Mucosa of stomach (tissue), 1 donor: ENCODE results near the gene HOXB7.
A peak's percentile ranks its signal among the peaks of the same experiment; 100 is the strongest.

ENCODE experiments used
- H3K27me3 ChIP-seq: one replicate; pipeline ENCODE4 v1.7.0; 2013; ENCODE audit warnings: mild to moderate bottlenecking, low read length; ENCODE audit not compliant: control insufficient read depth, insufficient read depth
- H3K36me3 ChIP-seq: one replicate; pipeline ENCODE4 v1.7.0; 2013; ENCODE audit warnings: low read length; ENCODE audit not compliant: control insufficient read depth, insufficient read depth
- H3K4me1 ChIP-seq: one replicate; pipeline ENCODE4 v1.7.0; 2013; ENCODE audit warnings: mild to moderate bottlenecking, low read length; ENCODE audit not compliant: control insufficient read depth, insufficient read depth
- H3K4me3 ChIP-seq: one replicate; pipeline ENCODE4 v1.7.0; 2013; ENCODE audit warnings: low read length
- H3K9ac ChIP-seq: one replicate; pipeline ENCODE4 v1.7.0; 2013; ENCODE audit warnings: mild to moderate bottlenecking, low read length, moderate library complexity
- H3K9me3 ChIP-seq: one replicate; pipeline ENCODE4 v1.7.0; 2013; ENCODE audit warnings: mild to moderate bottlenecking, low read length, moderate library complexity; ENCODE audit not compliant: control insufficient read depth
- donor health status: Pancreatic carcinoma.

The HOXB7 gene

GRCh38 chr17:48592057-48592514 lies 18.7 kb downstream of the HOXB7 start:
- Histone ChIP-seq H3K4me3 (no peak overlapping the region), H3K4me1 (peaks cover 16% of the 10 kb centered on the region), H3K9me3 (no peaks in the 10 kb centered on the region), H3K36me3 (no peaks in the 10 kb centered on the region), H3K9ac (peak overlapping the region; percentile 5), H3K27me3 (peaks cover 95% of the 10 kb centered on the region)

DNA sequence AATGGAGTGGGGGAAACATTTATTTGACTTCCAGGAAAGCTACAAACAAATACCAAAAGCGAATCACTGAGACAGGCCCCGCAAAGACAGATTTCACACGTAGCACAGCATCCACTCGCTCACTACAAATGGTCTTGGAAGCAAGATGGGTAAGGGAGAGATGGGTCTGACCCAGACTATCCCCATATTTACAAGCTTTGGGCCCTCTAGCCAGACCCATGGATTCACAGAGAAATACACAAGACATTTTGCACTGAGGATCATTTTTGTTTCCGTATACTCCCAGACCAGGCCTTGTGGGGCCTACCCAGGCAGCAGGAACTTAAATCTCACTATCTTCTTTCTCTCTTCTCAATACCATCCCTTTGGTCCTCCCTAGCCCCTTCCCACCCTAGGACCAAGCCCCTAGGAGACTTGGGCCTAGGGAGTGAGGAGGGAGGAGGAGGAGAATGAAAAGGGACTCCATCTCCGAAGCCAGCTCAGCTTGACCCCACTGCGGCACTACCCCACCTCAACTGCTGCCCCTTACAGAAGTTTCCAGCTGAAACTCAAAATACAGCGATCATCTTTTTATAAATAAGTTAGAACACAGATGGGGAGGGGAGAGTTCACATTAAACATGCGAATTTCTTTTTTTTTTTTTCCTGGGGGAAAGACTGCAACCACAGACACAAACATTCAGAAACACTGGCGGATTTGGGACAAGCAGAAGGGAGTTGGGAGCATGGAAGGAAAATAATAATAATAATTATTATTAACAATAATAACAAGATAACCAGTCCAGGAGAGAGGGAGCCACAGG lies 19.4 kb downstream of the HOXB7 start:
- Histone ChIP-seq H3K4me3 (no peak overlapping the region), H3K4me1 (peaks cover 13% of the 10 kb centered on the region), H3K9ac (peak overlapping the region; percentile 5), H3K9me3 (no peaks in the 10 kb centered on the region), H3K36me3 (no peaks in the 10 kb centered on the region), H3K27me3 (peaks cover 95% of the 10 kb centered on the region)

GRCh38 chr17:48590607-48591161 lies 20.1 kb downstream of the HOXB7 start:
- H3K4me1 ChIP-seq: peaks cover 13% of the 10 kb centered on the region
- peak overlapping the region; percentile 54 for H3K9ac ChIP-seq
- H3K9me3 ChIP-seq: no peaks in the 10 kb centered on the region
- peaks cover 95% of the 10 kb centered on the region for H3K27me3 ChIP-seq
- no peaks in the 10 kb centered on the region for H3K36me3 ChIP-seq
- H3K4me3 ChIP-seq: no peak overlapping the region

- H3K27me3 ChIP-seq: peaks cover 95% of the 10 kb centered on the region
- peaks cover 12% of the 10 kb centered on the region for H3K4me1 ChIP-seq
- no peaks in the 10 kb centered on the region for H3K36me3 ChIP-seq
- no peaks in the 10 kb centered on the region for H3K9me3 ChIP-seq
- no peak within 1 kb of the TSS for H3K4me3 ChIP-seq
- H3K9ac ChIP-seq: peak within 1 kb of the TSS; percentile 54
Measured at GRCh38 chr17:48589831-48590606, 20.8 kb downstream of the HOXB7 start, which contains the start of gene HOXB3. Gene HOXB3 (minus strand): TSS chr17:48590241. CDS start chr17:48552474, 37,767 bp downstream.

DNA sequence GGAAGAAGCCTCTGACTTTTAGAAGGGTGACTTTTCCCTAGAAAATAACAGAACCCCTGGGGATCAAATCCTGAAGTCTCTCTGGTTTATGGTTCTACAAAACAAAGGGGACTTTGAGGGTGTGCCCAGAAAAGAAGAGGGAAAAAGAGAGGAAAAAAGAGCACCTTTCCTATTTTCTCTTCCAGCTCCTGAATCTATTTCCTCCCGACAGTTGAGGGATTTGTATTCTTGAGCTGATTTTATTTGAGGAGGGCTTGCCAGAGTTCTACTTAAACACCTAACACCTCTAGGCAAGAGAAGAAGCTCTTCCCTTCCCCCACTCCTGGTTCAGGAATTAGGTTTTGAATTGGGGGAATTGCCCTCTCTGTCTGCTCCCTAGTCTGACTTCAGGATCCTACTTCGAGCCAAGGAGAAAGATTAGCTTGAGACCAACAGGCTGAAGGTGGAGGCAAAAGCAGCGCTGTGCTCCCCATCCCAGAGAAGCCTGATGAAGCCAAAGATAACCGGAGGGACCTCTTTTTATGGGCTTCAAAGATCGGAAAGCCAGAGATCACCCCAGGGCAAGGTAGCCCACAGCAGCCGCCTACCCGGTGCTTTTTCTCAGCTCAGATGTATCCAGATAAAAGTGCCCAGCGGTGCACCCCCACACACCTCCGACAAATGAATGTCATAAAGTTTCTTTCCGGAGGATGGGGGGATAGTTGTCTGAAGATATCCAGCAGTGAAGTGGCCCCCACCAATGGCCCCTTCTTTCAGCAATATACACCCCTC lies 21.6 kb downstream of the HOXB7 start:
- Histone ChIP-seq H3K36me3 (no peaks in the 10 kb centered on the region), H3K9ac (peak overlapping the region; percentile 54), H3K9me3 (no peaks in the 10 kb centered on the region), H3K4me1 (peaks cover 13% of the 10 kb centered on the region), H3K4me3 (no peak overlapping the region), H3K27me3 (peaks cover 94% of the 10 kb centered on the region)

DNA sequence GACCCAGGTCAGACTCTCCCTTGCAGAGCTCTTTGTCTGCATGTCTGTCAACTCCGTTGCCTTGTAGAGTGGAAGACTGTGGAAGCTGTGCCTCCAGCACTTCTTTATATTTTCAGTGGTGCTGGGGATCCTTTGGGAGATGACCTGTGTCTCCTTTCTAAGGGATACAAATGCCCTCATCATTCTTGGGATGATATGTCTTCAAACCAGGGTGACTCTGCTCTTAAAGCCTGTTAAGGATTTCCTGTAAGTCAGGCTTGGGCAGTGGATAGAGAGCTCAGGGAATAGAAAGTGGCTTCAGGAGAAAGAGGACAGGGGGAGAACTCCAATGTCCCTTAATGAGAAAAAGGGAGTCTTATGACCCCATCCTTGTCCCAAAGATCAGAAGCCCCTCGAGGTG lies 22.3 kb downstream of the HOXB7 start:
- Histone ChIP-seq H3K9ac (peak overlapping the region; percentile 54), H3K36me3 (no peaks in the 10 kb centered on the region), H3K9me3 (no peaks in the 10 kb centered on the region), H3K4me3 (no peak overlapping the region), H3K4me1 (peaks cover 16% of the 10 kb centered on the region), H3K27me3 (peaks cover 98% of the 10 kb centered on the region)

DNA sequence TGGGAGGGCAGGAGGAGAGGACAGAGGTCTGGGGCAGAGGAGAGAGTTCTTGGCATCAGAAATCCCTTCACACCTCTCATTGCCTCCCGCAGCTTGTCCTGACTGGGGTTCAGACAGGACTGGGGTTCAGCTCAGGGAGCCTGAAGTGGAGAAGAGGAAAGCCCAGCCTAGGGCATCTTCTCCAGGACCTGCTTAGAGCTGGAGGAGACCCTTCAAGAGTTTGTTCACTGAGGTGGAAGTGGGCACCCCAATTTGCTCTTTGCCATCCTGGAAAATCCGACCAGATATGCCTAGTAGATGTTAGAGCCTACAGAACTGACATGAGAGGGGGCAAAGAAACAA lies 22.8 kb downstream of the HOXB7 start:
- peaks cover 16% of the 10 kb centered on the region for H3K4me1 ChIP-seq
- no peak overlapping the region for H3K4me3 ChIP-seq
- H3K36me3 ChIP-seq: no peaks in the 10 kb centered on the region
- peak overlapping the region; percentile 54 for H3K9ac ChIP-seq
- H3K27me3 ChIP-seq: peaks cover 98% of the 10 kb centered on the region
- no peaks in the 10 kb centered on the region for H3K9me3 ChIP-seq

- peaks cover 16% of the 10 kb centered on the region for H3K4me1 ChIP-seq
- H3K27me3 ChIP-seq: peaks cover 98% of the 10 kb centered on the region
- H3K36me3 ChIP-seq: no peaks in the 10 kb centered on the region
- H3K9ac ChIP-seq: peak overlapping the region; percentile 19
- H3K4me3 ChIP-seq: no peak overlapping the region
- H3K9me3 ChIP-seq: no peaks in the 10 kb centered on the region
Measured at GRCh38 chr17:48587276-48588073, 23.3 kb downstream of the HOXB7 start.

GRCh38 chr17:48586355-48587258 lies 24.2 kb downstream of the HOXB7 start:
- Histone ChIP-seq H3K4me1 (peaks cover 16% of the 10 kb centered on the region), H3K36me3 (no peaks in the 10 kb centered on the region), H3K27me3 (peaks cover 99% of the 10 kb centered on the region), H3K4me3 (peak overlapping the region; percentile 28), H3K9me3 (no peaks in the 10 kb centered on the region), H3K9ac (peak overlapping the region; percentile 69)

GRCh38 chr17:48584223-48584741 lies 26.5 kb downstream of the HOXB7 start:
- H3K27me3 ChIP-seq: peaks cover 97% of the 10 kb centered on the region
- H3K9me3 ChIP-seq: no peaks in the 10 kb centered on the region
- H3K36me3 ChIP-seq: no peaks in the 10 kb centered on the region
- H3K4me1 ChIP-seq: peaks cover 16% of the 10 kb centered on the region
- no peak overlapping the region for H3K4me3 ChIP-seq
- no peak overlapping the region for H3K9ac ChIP-seq
